ENCODE measurements around the gene SGMS2. TPM values are rescaled to one million over a fixed set of nuclear protein-coding genes. Genes with fewer than 3 reads are reported as not detected.

The SGMS2 gene
- total and polyA plus RNA-seq, 2 of the 4 experiments (the other 2 are of a cell fraction): 13.4 to 37.5 TPM

- Histone ChIP-seq H3K4me3 (ENCODE audit: insufficient read depth, low read depth, low read length) (no peak overlapping the region), H3K27ac (ENCODE audit: insufficient read depth, low read length) (no peak overlapping the region), H2AFZ (replicated peaks; ENCODE audit: low read length, poor library complexity) (no peak overlapping the region), H4K5ac (ENCODE audit: low read depth, low read length) (no peak overlapping the region), H3K4me1 (ENCODE audit: control insufficient read depth, insufficient read depth, low read length) (no peaks in the 10 kb centered on the region), H4K91ac (ENCODE audit: insufficient read depth, low read depth, low read length) (no peak overlapping the region), H3K14ac (replicated peaks; ENCODE audit: low read depth, low read length) (no peak overlapping the region), H3K36me3 (ENCODE audit: control insufficient read depth, insufficient read depth, low read length) (no peaks in the 10 kb centered on the region), H2AK5ac (ENCODE audit: low read depth, low read length) (no peak overlapping the region), H3K9me1 (ENCODE audit: insufficient read depth, low read length) (no peaks in the 10 kb centered on the region), H3K27me3 (ENCODE audit: control insufficient read depth, insufficient read depth, low read length) (peaks cover 16% of the 10 kb centered on the region), H3K56ac (ENCODE audit: extremely low read depth, insufficient read depth, low read length) (no peak overlapping the region), H3K79me1 (ENCODE audit: low read depth in 1 of 2, low read length in 2 of 2) (no peaks in the 10 kb centered on the region), H2BK15ac (ENCODE audit: low read depth, low read length) (no peak overlapping the region), H2BK20ac (ENCODE audit: low read depth, low read length) (no peak overlapping the region), H3K9ac (ENCODE audit: low read depth, low read length) (no peak overlapping the region), H2BK120ac (ENCODE audit: low read depth, low read length) (no peak overlapping the region), H2BK5ac (ENCODE audit: low read depth, low read length, poor library complexity, severe bottlenecking) (no peak overlapping the region), H3K4ac (ENCODE audit: low read depth, low read length) (no peak overlapping the region), H3K9me3 (ENCODE audit: control insufficient read depth, insufficient read depth, low read length) (peaks cover 5% of the 10 kb centered on the region; the same call in 1 of the 2 replicates), H4K8ac (ENCODE audit: low read depth in 2 of 2, low read length in 2 of 2) (no peak overlapping the region), H3K4me2 (ENCODE audit: low read depth, low read length) (no peak overlapping the region), H2AK9ac (replicated peaks; ENCODE audit: low read depth, low read length, poor library complexity) (no peak overlapping the region), H4K20me1 (ENCODE audit: insufficient read depth, low read length) (no peaks in the 10 kb centered on the region), H3K23ac (ENCODE audit: low read depth, low read length) (no peak overlapping the region), H3K18ac (ENCODE audit: low read depth, low read length) (no peak overlapping the region)
- ChIA-PET CTCF (no interaction called here), POLR2A (ENCODE audit: unreplicated experiment) (no interaction called here)
- in situ Hi-C loops (cut with MboI; ENCODE audit: low sequenced_read_pairs): no loop called here
- BruUV-seq (replicated peaks): no TSS peak
- dilution Hi-C loops (cut with HindIII; ENCODE audit: low sequenced_read_pairs, unreplicated experiment): no loop called here
- no peak for TF ChIP-seq NFE2L2 (IDR thresholded peaks at IDR 0.05; ENCODE audit: low read depth, low read length)
- TF ChIP-seq CHD1 (IDR thresholded peaks at IDR 0.05; ENCODE audit: low read depth, low read length): no peak
- no peak for TF ChIP-seq MXI1 (IDR thresholded peaks at IDR 0.05; ENCODE audit: borderline replicate concordance, low read depth, low read length)
- DNase-seq (no peak), ATAC-seq (ENCODE audit: low read depth) (no peak)
- 72% methylated on average over 2 of the region's 2 CpGs; no CpG with 5 or more reads in 1 of the 2 experiments for WGBS, 2 experiments (ENCODE audit: extremely low coverage in 2 of 2, insufficient read length in 1 of 2)
- intact Hi-C loops (cut with micrococcal nuclease): no loop called here
Measured at GRCh38 chr4:107792711-107793110, 32.0 kb upstream of the SGMS2 start.
